H7 (cell line): ENCODE results near the gene DPPA2. TPM values are rescaled to one million over a fixed set of nuclear protein-coding genes. Genes with fewer than 3 reads are reported as not detected.

Experiments
- DNase-seq: peaks from one replicate; pipeline ENCODE4 v3.0.0; 2012
- H3K27me3 ChIP-seq: 2 replicates; pipeline ENCODE4 v1.6.0; 2011; ENCODE audit warnings: mild to moderate bottlenecking, low read length; ENCODE audit not compliant: control insufficient read depth, insufficient read depth
- H3K36me3 ChIP-seq: replicated peaks from 2 replicates; pipeline ENCODE4 v1.5.1; 2011; ENCODE audit warnings: low read length; ENCODE audit not compliant: control insufficient read depth, insufficient read depth
- H3K4me3 ChIP-seq: 2 replicates; pipeline ENCODE4 v1.5.1; 2011; ENCODE audit warnings: low read depth, mild to moderate bottlenecking, control low read depth, low read length, moderate library complexity; ENCODE audit not compliant: insufficient read depth
- total RNA-seq: library from RNA; depleted of rRNA; stranded (reverse); fragments of >200 nt; shearing (Covaris generic); gene quantifications from 2 replicates; pipeline ENCODE4 v1.2.3, GENCODE V29; 2014; rRNA removed

Gene DPPA2
- total RNA-seq, 1 experiment from 2014 or later = 10.3 TPM

DNA sequence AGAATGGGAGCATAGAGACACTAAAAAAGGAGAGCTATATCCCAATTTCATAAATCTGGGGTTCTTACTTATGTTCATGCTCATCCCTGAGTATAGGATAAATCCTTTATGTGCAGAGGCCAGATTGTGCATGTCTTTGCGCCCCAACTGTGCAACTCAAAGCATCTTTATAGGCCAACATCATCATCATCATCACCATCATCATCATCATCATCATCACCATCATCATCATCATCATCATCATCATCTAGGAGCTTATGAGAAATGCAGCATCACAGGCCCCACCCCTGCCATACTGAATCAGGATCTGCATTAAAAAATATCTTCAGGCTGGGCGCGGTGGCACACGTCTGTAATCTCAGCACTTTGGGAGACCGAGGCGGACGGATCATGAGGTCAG lies 45.5 kb downstream of the DPPA2 start:
- no peak for DNase-seq
- Histone ChIP-seq H3K27me3 (no peaks in the 10 kb centered on the region), H3K36me3 (no peaks in the 10 kb centered on the region), H3K4me3 (no peak overlapping the region)

DNA sequence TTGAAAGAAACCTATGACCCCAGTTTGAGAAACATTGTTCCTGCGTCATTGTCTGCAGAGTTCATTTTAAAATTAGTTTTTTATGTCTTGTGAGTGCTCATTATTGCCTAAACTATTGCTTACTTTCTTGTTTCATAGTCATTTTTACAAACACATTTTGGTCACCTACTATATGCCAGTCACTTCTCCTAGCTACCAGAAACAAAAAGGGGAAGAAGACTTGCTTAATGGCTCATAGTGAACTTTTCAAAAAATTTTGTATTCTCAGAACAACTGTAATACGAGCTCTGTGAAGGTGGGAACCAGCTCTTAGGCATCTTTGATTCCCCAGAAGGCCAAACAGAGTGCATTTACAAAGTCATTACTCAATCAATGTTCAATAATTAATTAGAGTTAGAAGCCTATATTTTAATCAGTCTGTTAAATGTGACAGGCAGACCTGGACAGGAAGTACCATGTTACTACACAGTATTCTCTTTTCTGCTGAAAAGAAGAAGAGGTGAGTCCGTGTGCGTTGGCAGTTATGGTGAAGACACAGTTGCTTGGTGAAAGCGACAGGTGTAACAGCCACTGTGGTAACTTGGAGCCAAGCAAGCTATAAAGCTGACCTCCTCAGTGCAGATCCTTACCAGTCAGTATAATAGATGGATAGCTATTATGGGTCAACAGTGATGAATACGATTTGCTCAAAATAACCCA lies 46.6 kb downstream of the DPPA2 start:
- DNase-seq = no peak
- no peaks in the 10 kb centered on the region for H3K36me3 ChIP-seq
- no peaks in the 10 kb centered on the region for H3K27me3 ChIP-seq
- no peak overlapping the region for H3K4me3 ChIP-seq

DNA sequence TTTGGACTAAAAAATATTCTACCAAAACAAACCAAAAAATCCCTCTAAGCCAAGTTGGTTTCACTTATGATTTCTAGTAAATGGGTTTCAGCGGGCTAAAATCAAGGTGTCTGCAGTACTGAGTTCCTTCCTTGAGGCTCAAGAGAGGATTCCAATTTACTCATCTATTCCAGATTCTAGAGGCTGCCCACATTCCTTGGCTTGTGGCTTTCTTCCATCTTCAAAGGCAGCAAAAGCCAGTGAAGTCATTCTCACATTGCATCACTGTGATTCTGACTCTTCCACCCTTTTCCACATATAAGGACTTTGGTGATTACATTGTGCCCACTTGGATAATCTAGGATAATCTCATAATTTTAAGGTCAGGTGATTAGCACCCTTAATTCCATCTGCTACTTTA lies 48.1 kb downstream of the DPPA2 start:
- H3K27me3 ChIP-seq = no peaks in the 10 kb centered on the region
- no peak for DNase-seq

DNA sequence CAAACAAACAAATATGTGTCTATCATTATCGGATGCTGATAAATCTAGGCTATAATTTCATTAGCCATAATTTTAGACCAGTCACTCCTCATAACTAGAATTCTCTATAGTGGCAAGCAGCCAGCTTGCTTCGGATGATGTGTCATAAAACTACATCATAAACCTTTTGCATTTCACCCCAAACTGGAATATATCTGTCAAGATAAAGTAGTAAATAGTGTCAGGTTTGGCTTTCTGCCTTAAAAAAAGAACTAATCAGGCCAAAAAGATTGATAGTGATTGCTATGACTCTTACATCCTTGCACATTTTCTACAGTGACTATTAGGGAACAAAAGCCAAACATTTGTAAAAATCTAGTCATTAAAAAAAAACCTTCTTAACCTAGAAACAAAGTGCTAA lies 51.0 kb downstream of the DPPA2 start:
- DNase-seq = no peak
- Histone ChIP-seq H3K36me3 (no peaks in the 10 kb centered on the region), H3K27me3 (no peaks in the 10 kb centered on the region), H3K4me3 (no peak overlapping the region)

More for the DNA sequence above, 48.1 kb downstream of the DPPA2 start:
- no peaks in the 10 kb centered on the region for H3K36me3 ChIP-seq
- no peak overlapping the region for H3K4me3 ChIP-seq

DNA sequence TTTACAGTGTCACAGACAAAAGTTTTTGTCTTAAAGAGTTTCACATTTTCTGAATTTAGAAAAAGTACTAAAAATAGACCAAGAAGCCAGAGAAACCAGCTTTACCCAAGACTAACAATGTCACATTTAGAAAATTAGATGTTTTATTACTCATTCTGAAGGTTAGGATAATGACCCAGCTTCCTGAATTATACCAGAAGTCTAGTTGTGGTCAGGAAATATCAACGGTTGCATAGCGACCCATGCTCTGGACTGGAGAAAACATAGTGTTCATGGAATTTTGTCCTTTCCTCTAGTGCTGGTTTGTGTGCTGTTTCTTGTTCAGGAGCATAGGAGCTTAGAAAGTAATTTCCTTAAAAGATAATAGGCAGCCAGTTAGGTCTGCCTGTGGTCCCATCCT lies 59.0 kb downstream of the DPPA2 start:
- no peaks in the 10 kb centered on the region for H3K36me3 ChIP-seq
- no peak for DNase-seq
- H3K27me3 ChIP-seq = no peaks in the 10 kb centered on the region
- H3K4me3 ChIP-seq = no peak overlapping the region

DNA sequence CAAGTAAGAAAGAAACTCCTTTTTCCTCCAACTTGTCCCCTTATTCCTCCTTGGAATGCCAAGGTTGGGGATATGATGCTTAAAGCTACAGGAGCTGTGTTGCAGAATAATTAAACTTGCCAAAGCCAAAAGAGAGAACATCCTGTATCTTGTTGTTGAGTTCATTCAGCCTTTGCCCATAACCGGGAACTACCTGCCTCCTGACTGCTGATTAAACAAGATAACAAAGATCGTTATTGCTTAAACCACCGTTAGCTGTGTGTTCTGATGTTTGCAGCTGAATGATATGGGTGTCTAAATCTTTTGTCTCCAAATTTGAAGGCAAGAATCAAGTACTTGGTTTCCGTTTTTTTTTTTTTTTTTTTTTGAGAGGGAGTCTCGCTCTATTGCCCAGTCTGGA lies 61.5 kb downstream of the DPPA2 start:
- Histone ChIP-seq H3K27me3 (no peaks in the 10 kb centered on the region), H3K36me3 (no peaks in the 10 kb centered on the region), H3K4me3 (no peak overlapping the region)
- no peak for DNase-seq

DNA sequence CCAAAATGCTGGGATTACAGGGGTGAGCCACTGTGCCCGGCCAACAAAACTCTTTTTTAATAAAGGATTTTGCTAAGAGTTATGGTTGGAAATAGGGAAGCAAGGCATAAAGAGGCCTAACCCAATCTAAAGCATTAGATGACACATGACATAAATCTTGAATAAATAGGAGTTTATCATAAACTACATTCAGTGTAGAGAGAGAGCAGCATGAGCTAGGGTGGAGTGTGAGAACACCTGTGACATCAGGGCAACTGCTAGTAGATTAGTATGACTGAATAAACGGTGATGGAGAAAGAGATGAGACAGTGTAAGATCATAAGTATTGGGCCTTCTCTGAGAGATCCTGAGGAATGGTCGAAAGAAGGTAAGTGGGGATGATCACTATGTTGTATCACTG lies 63.7 kb downstream of the DPPA2 start:
- no peak overlapping the region for H3K4me3 ChIP-seq
- H3K36me3 ChIP-seq = no peaks in the 10 kb centered on the region
- no peak for DNase-seq
- no peaks in the 10 kb centered on the region for H3K27me3 ChIP-seq

Other genes starting within 250 kb of the DPPA2 start
- gene MORC1, start 198.4 kb downstream of the DPPA2 start, total RNA-seq = not detected in 2 replicates
- gene C3orf85, start 179.8 kb downstream of the DPPA2 start, total RNA-seq = not detected in 2 replicates
- gene DPPA4, start 21.0 kb upstream of the DPPA2 start, total RNA-seq = 546 and 887 TPM in 2 replicates